ENCODE measurements around the gene SLC17A9.

The SLC17A9 gene

GRCh38 chr20:62940875-62941274 is 11.6 kb upstream of the SLC17A9 start:
- DNase-seq: no peak

- DNase-seq: no peak
Measured at GRCh38 chr20:62941792-62942191, 10.7 kb upstream of the SLC17A9 start.

- DNase-seq: no peak
Measured at GRCh38 chr20:62942456-62942855, 10.1 kb upstream of the SLC17A9 start.

- DNase-seq: no peak
Measured at GRCh38 chr20:62943396-62943795, 9.1 kb upstream of the SLC17A9 start.

GRCh38 chr20:62944184-62944583 is 8.3 kb upstream of the SLC17A9 start:
- DNase-seq: no peak

GRCh38 chr20:62944746-62945145 is 7.8 kb upstream of the SLC17A9 start:
- no peak for DNase-seq

GRCh38 chr20:62945771-62946339 is 6.7 kb upstream of the SLC17A9 start:
- no peak for DNase-seq

- no peak for DNase-seq
Measured at GRCh38 chr20:62946918-62947317, 5.6 kb upstream of the SLC17A9 start.

GRCh38 chr20:62947532-62948300 is 4.8 kb upstream of the SLC17A9 start:
- DNase-seq: no peak

- DNase-seq: no peak
Measured at GRCh38 chr20:62949153-62949821, 3.2 kb upstream of the SLC17A9 start.

- DNase-seq: no peak
Measured at GRCh38 chr20:62949962-62950361, 2.5 kb upstream of the SLC17A9 start.

GRCh38 chr20:62950741-62951140 is 1.8 kb upstream of the SLC17A9 start:
- no peak for DNase-seq

GRCh38 chr20:62951143-62951895 is 1.2 kb upstream of the SLC17A9 start:
- no peak for DNase-seq

- DNase-seq: no peak
Measured at GRCh38 chr20:62951896-62952372, 575 bp upstream of the SLC17A9 start.

GRCh38 chr20:62952968-62953838 is 694 bp downstream of the SLC17A9 start:
- DNase-seq: no peak

GRCh38 chr20:62953839-62954703 is 1.6 kb downstream of the SLC17A9 start:
- DNase-seq: peak; percentile 99 to 100

- DNase-seq: peak; percentile 19
Measured at GRCh38 chr20:62955519-62956386, 3.2 kb downstream of the SLC17A9 start.

- DNase-seq: no peak
Measured at GRCh38 chr20:62956387-62957135, 4.1 kb downstream of the SLC17A9 start.

All from Kasumi-1 (cell line).